A549 (cell line): ENCODE data around the gene NUDT1. TPM values are rescaled to one million over a fixed set of nuclear protein-coding genes. Genes with fewer than 3 reads are reported as not detected.

Experiments
- ATAC-seq, 2 experiments: fragments of 200-7000 bp in 1 of 2; fragments of >200 bp in 1 of 2; cut with Nextera tagmentation in 1 of 2; cut with Tn5 transposase in 1 of 2; 3 replicates each; pipeline versions ENCODE4 v1.8.0 to v1.9.1; 2018 to 2020; ENCODE audit warnings: mild to moderate bottlenecking in 1 of 2, moderate library complexity in 1 of 2
- CTCF ChIA-PET: fragments of 300-600 bp; sonication (Branson Sonifier 250); formaldehyde crosslinking; extraction: SDS; loops from one replicate; lab custom pipeline; 2021; ENCODE audit warnings: antibody characterized with exemption, inconsistent platforms; lab: Yijun Ruan, JAX
- POLR2A ChIA-PET: fragments of 350-600 bp; formaldehyde crosslinking; extraction: SDS; loops from one replicate; lab custom pipeline; 2021; ENCODE audit warnings: antibody characterized with exemption, inconsistent platforms; lab: Yijun Ruan, JAX
- DNase-seq, 2 experiments: peaks; one replicate each; pipeline versions ENCODE4 v3.0.0 to v3.0.0-alpha.2; 2011 to 2016; ENCODE audit warnings: low read depth in 1 of 2, low spot score in 1 of 2
- FAIRE-seq: peaks from 2 replicates; lab custom pipeline; 2011; peaks lifted over from hg19 to GRCh38; lab: Jason Lieb, UNC
- H3K27ac ChIP-seq, 2 experiments: fragments of >200 bp; sonication (Bioruptor Twin); formaldehyde crosslinking; 3 replicates each; pipeline ENCODE4 v1.5.1; 2016 to 2017
- H3K4me1 ChIP-seq: fragments of >200 bp; sonication (Bioruptor Twin); formaldehyde crosslinking; 3 replicates; pipeline ENCODE4 v1.6.1; 2016
- H3K4me2 ChIP-seq: fragments of >200 bp; sonication (Bioruptor Twin); formaldehyde crosslinking; 3 replicates; pipeline ENCODE4 v1.6.1; 2016
- H3K4me3 ChIP-seq: fragments of >200 bp; sonication (Bioruptor Twin); formaldehyde crosslinking; 3 replicates; pipeline ENCODE4 v1.5.1; 2016
- H3K9me3 ChIP-seq: fragments of >200 bp; sonication (Bioruptor Twin); formaldehyde crosslinking; 3 replicates; pipeline ENCODE4 v1.6.1; 2016
- ATOH8 ChIP-seq: fragments of 250-450 bp; sonication (Bioruptor Pico); IDR thresholded peaks from 2 replicates; pipeline ENCODE4 v1.5.0; 2020; ENCODE audit warnings: low read depth, mild to moderate bottlenecking, moderate library complexity
- BHLHE40 ChIP-seq: IDR thresholded peaks from 2 replicates; pipeline ENCODE4 v1.6.1; 2012; ENCODE audit warnings: low read depth, low read length, inconsistent platforms
- CBX2 ChIP-seq: fragments of 200-600 bp; sonication (generic); IDR thresholded peaks from 2 replicates; pipeline ENCODE4 v1.6.1; 2016; ENCODE audit warnings: low read depth, mild to moderate bottlenecking, borderline replicate concordance
- CBX8 ChIP-seq: fragments of 200-600 bp; sonication (generic); IDR thresholded peaks from 2 replicates; pipeline ENCODE4 v1.6.1; 2016
- CEBPB ChIP-seq, 2 experiments: fragments of >200 bp in 1 of 2; sonication (Bioruptor Twin) in 1 of 2; formaldehyde crosslinking in 1 of 2; IDR thresholded peaks; 2 replicates each; pipeline ENCODE4 v1.6.1; 2012 to 2016
- CHD2 ChIP-seq: fragments of 150-350 bp; IDR thresholded peaks from 2 replicates; pipeline ENCODE4 v1.6.1; 2014; ENCODE audit warnings: low read length; ENCODE audit not compliant: partially characterized antibody
- EHF ChIP-seq: fragments of 250-450 bp; sonication (Bioruptor Pico); IDR thresholded peaks from 2 replicates; pipeline ENCODE4 v1.5.0; 2020; ENCODE audit warnings: mild to moderate bottlenecking
- EP300 ChIP-seq, 2 experiments: fragments of >200 bp; sonication (Bioruptor Twin); formaldehyde crosslinking; IDR thresholded peaks; 2 replicates in 1 of 2; 3 replicates in 1 of 2; pipeline ENCODE4 v1.6.1; 2016 to 2017
- ESRRA ChIP-seq: fragments of 150-350 bp; IDR thresholded peaks from 2 replicates; pipeline ENCODE4 v1.6.1; 2014; ENCODE audit warnings: mild to moderate bottlenecking, low read length, borderline replicate concordance
- HDAC2 ChIP-seq: fragments of 200-600 bp; sonication (generic); IDR thresholded peaks from 2 replicates; pipeline ENCODE4 v1.6.1; 2016
- HES2 ChIP-seq: fragments of >200 bp; sonication (Bioruptor Twin); formaldehyde crosslinking; IDR thresholded peaks from 2 replicates; pipeline ENCODE4 v1.6.1; 2016
- HOXB13 ChIP-seq: fragments of 250-450 bp; sonication (Bioruptor Pico); IDR thresholded peaks from 2 replicates; pipeline ENCODE4 v1.5.0; 2020; ENCODE audit warnings: low read depth, mild to moderate bottlenecking, moderate library complexity
- JUN ChIP-seq, 2 experiments: fragments of >200 bp; sonication (Bioruptor Twin); formaldehyde crosslinking; IDR thresholded peaks; 2 replicates in 1 of 2; 3 replicates in 1 of 2; pipeline ENCODE4 v1.6.1; 2016 to 2017
- KDM1A ChIP-seq: fragments of 200-600 bp; sonication (generic); IDR thresholded peaks from 2 replicates; pipeline ENCODE4 v1.6.1; 2016; ENCODE audit warnings: low read depth, mild to moderate bottlenecking
- MAFK ChIP-seq: fragments of 450-650 bp; IDR thresholded peaks from 2 replicates; pipeline ENCODE4 v1.6.1; 2014; ENCODE audit not compliant: partially characterized antibody
- MAX ChIP-seq: IDR thresholded peaks from 2 replicates; pipeline ENCODE4 v1.6.1; 2012
- MYC ChIP-seq: IDR thresholded peaks from 2 replicates; pipeline ENCODE4 v1.6.1; 2012; ENCODE audit warnings: mild to moderate bottlenecking, inconsistent platforms, low read length, improper control_type of control experiment, borderline replicate concordance
- NFE2L2 ChIP-seq: fragments of 150-350 bp; conservative IDR thresholded peaks from 2 replicates; pipeline ENCODE4 v1.6.1; 2014; ENCODE audit warnings: low read length
- PBX3 ChIP-seq: IDR thresholded peaks from 2 replicates; pipeline ENCODE4 v1.6.1; 2012
- PHF8 ChIP-seq: fragments of 200-600 bp; sonication (generic); IDR thresholded peaks from 2 replicates; pipeline ENCODE4 v1.6.1; 2016; ENCODE audit warnings: low read depth, mild to moderate bottlenecking, antibody characterized with exemption, moderate library complexity, borderline replicate concordance
- RNF2 ChIP-seq: fragments of 200-600 bp; sonication (generic); IDR thresholded peaks from 2 replicates; pipeline ENCODE4 v1.6.1; 2016; ENCODE audit warnings: low read depth, mild to moderate bottlenecking, antibody characterized with exemption, moderate library complexity, borderline replicate concordance
- SREBF2 ChIP-seq: fragments of 450-650 bp; IDR thresholded peaks from 2 replicates; pipeline ENCODE4 v1.6.1; 2014; ENCODE audit warnings: mild to moderate bottlenecking, moderate library complexity
- ZC3H11A ChIP-seq: fragments of 450-650 bp; IDR thresholded peaks from 2 replicates; pipeline ENCODE4 v1.6.1; 2014; ENCODE audit warnings: antibody characterized with exemption, mild to moderate bottlenecking
- ZNF302 ChIP-seq: fragments of 250-450 bp; sonication (Bioruptor Pico); IDR thresholded peaks from 2 replicates; pipeline ENCODE4 v1.9.0; 2021; ENCODE audit warnings: inconsistent platforms, mild to moderate bottlenecking, moderate library complexity
- WGBS: methylation state at CpG from one replicate; pipeline ENCODE4 v1.1.6; 2017; ENCODE audit errors: missing lambda C conversion rate; 5-methylcytosine and 5-hydroxymethylcytosine counted together
- polyA plus RNA-seq, 4 experiments: library from polyadenylated mRNA; depleted of rRNA in 3 of 4; stranded (reverse); fragments of >200 nt; fragmentation: RNase III in 1 of 4; extraction: RNeasy Plus Mini Kit Qiagen cat#74134 plus additional on column Dnase treatment in 1 of 4; gene quantifications; 2 replicates in 3 of 4; 3 replicates in 1 of 4; pipeline ENCODE4 v1.2.3, GENCODE V29; 2011 to 2017
- TF ChIP-seq, protein P1 (sequence below): fragments of 250-450 bp; sonication (Bioruptor Pico); IDR thresholded peaks from 2 replicates; pipeline ENCODE4 v1.5.0; 2021; ENCODE audit warnings: mild to moderate bottlenecking, moderate library complexity, borderline replicate concordance
- TF ChIP-seq, protein P2 (sequence below): IDR thresholded peaks from 2 replicates; pipeline ENCODE4 v1.6.1; 2012; ENCODE audit warnings: low read depth, borderline replicate concordance

NUDT1 gene
- polyA plus RNA-seq, 2 of the 4 experiments (the other 2 are of a cell fraction): 38.3 to 92.3 TPM

GRCh38 chr7:2258661-2259365 lies 16.8 kb downstream of the NUDT1 start:
- ATAC-seq (no peak), FAIRE-seq (no peak), DNase-seq (no peak)
- POLR2A ChIA-PET: no interaction called here
- no peak overlapping the region for H3K4me2 ChIP-seq
- H3K9me3 ChIP-seq: no peaks in the 10 kb centered on the region
- WGBS: 93% methylated on average over 32 of the region's 34 CpGs
- peaks cover 9% of the 10 kb centered on the region for H3K4me1 ChIP-seq
- no peak overlapping the region for H3K27ac ChIP-seq
- no peak overlapping the region for H3K4me3 ChIP-seq
- CTCF ChIA-PET: interaction anchor here (0.7 to 2.2 kb wide), 4 partner anchors 11 to 594 kb away, joined by 3 to 7 read pairs (median 6); no protein-coding TSS in a partner anchor
- TF ChIP-seq CHD2 (no peak), EP300 (IDR thresholded peaks at IDR 0.05) (no peak), SREBF2 (no peak), MAX (no peak), MAFK (no peak), KDM1A (no peak), BHLHE40 (no peak), HES2 (no peak), NFE2L2 (no peak)
- TF ChIP-seq, protein P1, sequence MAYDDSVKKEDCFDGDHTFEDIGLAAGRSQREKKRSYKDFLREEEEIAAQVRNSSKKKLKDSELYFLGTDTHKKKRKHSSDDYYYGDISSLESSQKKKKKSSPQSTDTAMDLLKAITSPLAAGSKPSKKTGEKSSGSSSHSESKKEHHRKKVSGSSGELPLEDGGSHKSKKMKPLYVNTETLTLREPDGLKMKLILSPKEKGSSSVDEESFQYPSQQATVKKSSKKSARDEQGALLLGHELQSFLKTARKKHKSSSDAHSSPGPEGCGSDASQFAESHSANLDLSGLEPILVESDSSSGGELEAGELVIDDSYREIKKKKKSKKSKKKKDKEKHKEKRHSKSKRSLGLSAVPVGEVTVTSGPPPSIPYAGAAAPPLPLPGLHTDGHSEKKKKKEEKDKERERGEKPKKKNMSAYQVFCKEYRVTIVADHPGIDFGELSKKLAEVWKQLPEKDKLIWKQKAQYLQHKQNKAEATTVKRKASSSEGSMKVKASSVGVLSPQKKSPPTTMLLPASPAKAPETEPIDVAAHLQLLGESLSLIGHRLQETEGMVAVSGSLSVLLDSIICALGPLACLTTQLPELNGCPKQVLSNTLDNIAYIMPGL: no peak

GRCh38 chr7:2259480-2259879 lies 17.5 kb downstream of the NUDT1 start:
- peaks cover 9% of the 10 kb centered on the region for H3K4me1 ChIP-seq
- CTCF ChIA-PET: interaction anchor here (0.7 to 2.2 kb wide), 4 partner anchors 11 to 595 kb away, joined by 3 to 7 read pairs (median 6); no protein-coding TSS in a partner anchor
- no peak for TF ChIP-seq PHF8
- TF ChIP-seq CEBPB (IDR thresholded peaks at IDR 0.05): no peak
- TF ChIP-seq HDAC2: no peak
- TF ChIP-seq ATOH8 (CRISPR knock-in tag): no peak
- TF ChIP-seq CBX2: no peak
- no peak for TF ChIP-seq MYC
- no peak for TF ChIP-seq SREBF2
- TF ChIP-seq CBX8: no peak
- no peak for TF ChIP-seq RNF2
- TF ChIP-seq JUN (IDR thresholded peaks at IDR 0.05): no peak
- TF ChIP-seq HES2: no peak
- TF ChIP-seq ZC3H11A: no peak
- TF ChIP-seq ZNF302 (CRISPR knock-in tag): no peak
- TF ChIP-seq EHF (CRISPR knock-in tag): no peak
- TF ChIP-seq, protein P2, sequence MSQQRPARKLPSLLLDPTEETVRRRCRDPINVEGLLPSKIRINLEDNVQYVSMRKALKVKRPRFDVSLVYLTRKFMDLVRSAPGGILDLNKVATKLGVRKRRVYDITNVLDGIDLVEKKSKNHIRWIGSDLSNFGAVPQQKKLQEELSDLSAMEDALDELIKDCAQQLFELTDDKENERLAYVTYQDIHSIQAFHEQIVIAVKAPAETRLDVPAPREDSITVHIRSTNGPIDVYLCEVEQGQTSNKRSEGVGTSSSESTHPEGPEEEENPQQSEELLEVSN: no peak
- TF ChIP-seq HOXB13 (CRISPR knock-in tag): no peak
- TF ChIP-seq PBX3: no peak
- TF ChIP-seq ESRRA: no peak
- TF ChIP-seq, all 56 proteins: peak for 0
- POLR2A ChIA-PET: no interaction called here
- Histone ChIP-seq H3K4me3 (no peak overlapping the region), H3K4me2 (no peak overlapping the region), H3K9me3 (no peaks in the 10 kb centered on the region), H3K27ac (no peak overlapping the region)
- DNase-seq (no peak), ATAC-seq (no peak), FAIRE-seq (no peak)
- 84% methylated on average over 8 of the region's 9 CpGs for WGBS
